ENCODE measurements around the gene APOBEC4.

DNA sequence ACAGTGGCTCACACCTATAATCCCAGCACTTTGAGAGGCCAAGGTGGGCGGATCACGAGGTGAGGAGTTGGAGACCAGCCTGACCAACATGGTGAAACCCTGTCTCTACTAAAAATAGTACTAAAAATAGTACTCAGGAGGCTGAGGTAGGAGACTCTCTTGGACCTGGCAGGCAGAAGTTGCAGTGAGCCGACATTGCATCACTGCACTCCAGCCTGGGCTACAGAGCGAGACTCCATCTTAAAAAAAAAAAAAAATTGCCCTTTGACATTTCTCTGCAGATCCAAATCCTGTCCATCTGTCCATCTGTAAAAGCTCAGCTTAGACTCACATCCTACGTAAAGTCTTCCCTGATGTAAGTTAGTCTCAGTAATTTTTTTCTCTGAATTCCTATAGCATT, 56.6 kb downstream of the APOBEC4 start:
- TF ChIP-seq DPF2 (IDR thresholded peaks at IDR 0.05) (no peak), MYC (IDR thresholded peaks at IDR 0.05; ENCODE audit: insufficient read depth, insufficient read length, insufficient replicate concordance, low read length, severe bottlenecking) (no peak), POLR2AphosphoS5 (IDR thresholded peaks at IDR 0.05; ENCODE audit: low read length) (no peak), TCF3 (IDR thresholded peaks at IDR 0.05; ENCODE audit: borderline replicate concordance, insufficient read depth, low read depth, low read length) (no peak), POLR2A (IDR thresholded peaks at IDR 0.05; ENCODE audit: low read depth, low read length) (no peak), TARDBP (IDR thresholded peaks at IDR 0.05; ENCODE audit: borderline replicate concordance) (no peak), CTCF (IDR thresholded peaks at IDR 0.05 in 2 of 3, conservative IDR thresholded peaks at IDR 0.05 in 1 of 3; ENCODE audit: control insufficient read depth in 2 of 3, extremely low read depth in 1 of 3, insufficient read depth in 1 of 3, low read depth in 3 of 3, low read length in 3 of 3) (no peak), ZNF622 (IDR thresholded peaks at IDR 0.05) (no peak), RAD21 (IDR thresholded peaks at IDR 0.05; ENCODE audit: insufficient read depth, low read depth, low read length) (no peak), MTA3 (IDR thresholded peaks at IDR 0.05; ENCODE audit: borderline replicate concordance, low read length) (no peak)
- TF ChIP-seq, protein P1, sequence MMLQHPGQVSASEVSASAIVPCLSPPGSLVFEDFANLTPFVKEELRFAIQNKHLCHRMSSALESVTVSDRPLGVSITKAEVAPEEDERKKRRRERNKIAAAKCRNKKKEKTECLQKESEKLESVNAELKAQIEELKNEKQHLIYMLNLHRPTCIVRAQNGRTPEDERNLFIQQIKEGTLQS (IDR thresholded peaks at IDR 0.05; ENCODE audit: borderline replicate concordance, extremely low read depth, low read depth, low read length) = no peak
